ENCODE results near the gene KRTAP15-1. TPM values are rescaled to one million over a fixed set of nuclear protein-coding genes. Genes with fewer than 3 reads are reported as not detected.
A peak's percentile ranks its signal among the peaks of the same experiment; 100 is the strongest.

The KRTAP15-1 gene
- total and polyA plus RNA-seq, 8 donors = not detected

GRCh38 chr21:30478004-30478403, 37.9 kb downstream of the KRTAP15-1 start:
- WGBS, 5 donors = 13 to 22% (median 15%) methylated on average over 3 of the region's 3 CpGs
- Histone ChIP-seq H3K4me1 (no peaks in the 10 kb centered on the region), H3K27me3 (no peaks in the 10 kb centered on the region), H3K9me3 (peaks cover 0 to 5% (median 0%) of the 10 kb centered on the region in 4 donors), H3K36me3 (no peaks in the 10 kb centered on the region), H3K27ac (no peak overlapping the region), H3K4me3 (no peak overlapping the region)
- DNase-seq = peak in 1 of 2 donors; percentile 4
- TF ChIP-seq POLR2AphosphoS5 (IDR thresholded peaks at IDR 0.05) (no peak), EP300 (IDR thresholded peaks at IDR 0.05) (no peak), POLR2A (IDR thresholded peaks at IDR 0.05) (no peak), CTCF (IDR thresholded peaks at IDR 0.05) (no peak)
- intact Hi-C loops (cut with DNase I; ENCODE audit: low total_unique reads) = no loop called here

DNA sequence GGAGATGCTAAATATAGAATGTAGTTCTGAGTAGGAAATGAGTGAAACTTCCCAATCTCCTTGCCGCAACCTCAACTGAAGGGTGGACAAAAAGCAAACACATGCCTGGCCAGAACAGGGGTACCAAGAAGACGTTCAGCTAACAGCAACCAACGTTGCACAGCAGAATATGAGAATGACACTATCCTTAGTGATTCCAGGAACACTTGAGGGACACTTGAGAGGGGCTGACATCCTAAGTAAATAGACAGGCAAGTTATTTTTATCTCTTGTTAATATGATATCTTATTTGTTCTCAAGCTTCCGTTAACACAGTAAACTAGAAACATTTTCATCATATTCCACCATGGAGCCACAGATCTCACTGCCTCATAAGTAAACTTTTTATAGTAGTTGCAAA, 39.2 kb downstream of the KRTAP15-1 start:
- no peaks in the 10 kb centered on the region for H3K27me3 ChIP-seq
- H3K4me3 ChIP-seq = no peak overlapping the region
- TF ChIP-seq POLR2AphosphoS5 (IDR thresholded peaks at IDR 0.05) = no peak
- TF ChIP-seq POLR2A (IDR thresholded peaks at IDR 0.05) = no peak
- no peak for TF ChIP-seq EP300 (IDR thresholded peaks at IDR 0.05)
- no peak for TF ChIP-seq CTCF (IDR thresholded peaks at IDR 0.05)
- no peak for DNase-seq
- intact Hi-C loops (cut with DNase I; ENCODE audit: low total_unique reads) = no loop called here
- WGBS, 5 donors = 63 to 72% (median 69%) methylated on average over 4 of the region's 4 CpGs
- no peaks in the 10 kb centered on the region for H3K4me1 ChIP-seq
- no peak overlapping the region for H3K27ac ChIP-seq
- H3K36me3 ChIP-seq = no peaks in the 10 kb centered on the region
- H3K9me3 ChIP-seq = peaks cover 0 to 4% (median 0%) of the 10 kb centered on the region in 4 donors

DNA sequence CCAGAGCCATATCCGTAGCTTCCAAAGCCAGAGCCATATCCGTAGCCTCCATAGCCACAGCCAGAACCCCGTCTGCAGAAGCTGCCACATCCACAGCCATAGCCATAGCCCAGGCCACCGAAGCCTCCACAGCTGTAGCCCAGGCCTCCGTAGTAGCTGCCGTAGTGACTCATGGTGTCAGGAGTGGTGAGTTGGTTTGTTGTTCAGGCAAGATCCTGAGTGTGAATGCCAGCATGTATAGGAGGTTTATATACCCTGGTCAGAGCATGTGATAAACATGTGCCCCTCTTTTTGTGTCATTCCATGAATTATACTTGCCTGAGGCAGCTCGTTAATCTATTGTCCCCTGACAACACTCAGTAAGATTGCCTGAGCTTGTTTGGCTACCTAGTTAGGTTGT, 40.1 kb downstream of the KRTAP15-1 start, which contains the start of gene KRTAP19-1:
TSS of gene KRTAP19-1 (minus strand) at position 223 of the 400 bp plus-strand sequence. CDS start at position 173, 50 bp downstream.
- intact Hi-C loops (cut with DNase I; ENCODE audit: low total_unique reads) = no loop called here
- no peak for DNase-seq
- no peak within 1 kb of the TSS for H3K27ac ChIP-seq

GRCh38 chr21:30482130-30482529, 42.1 kb downstream of the KRTAP15-1 start:
- Histone ChIP-seq H3K4me1 (no peaks in the 10 kb centered on the region), H3K27me3 (no peaks in the 10 kb centered on the region), H3K9me3 (peaks cover 0 to 19% (median 14%) of the 10 kb centered on the region in 4 donors), H3K4me3 (no peak overlapping the region), H3K27ac (no peak overlapping the region), H3K36me3 (no peaks in the 10 kb centered on the region)
- TF ChIP-seq EP300 (IDR thresholded peaks at IDR 0.05) = no peak
- no peak for TF ChIP-seq CTCF (IDR thresholded peaks at IDR 0.05)
- no peak for TF ChIP-seq POLR2A (IDR thresholded peaks at IDR 0.05)
- TF ChIP-seq POLR2AphosphoS5 (IDR thresholded peaks at IDR 0.05) = no peak
- intact Hi-C loops (cut with DNase I; ENCODE audit: low total_unique reads) = no loop called here
- WGBS, 5 donors = 68 to 77% (median 72%) methylated on average over 2 of the region's 2 CpGs
- no peak for DNase-seq

More for the DNA sequence above, 40.1 kb downstream of the KRTAP15-1 start, which contains the start of gene KRTAP19-1:
- Histone ChIP-seq H3K36me3 (no peaks in the 10 kb centered on the region), H3K4me1 (no peaks in the 10 kb centered on the region), H3K4me3 (no peak within 1 kb of the TSS), H3K27me3 (no peaks in the 10 kb centered on the region), H3K9me3 (peaks cover 0 to under 1% (median 0%) of the 10 kb centered on the region in 4 donors)
- no peak for TF ChIP-seq POLR2A (IDR thresholded peaks at IDR 0.05)
- TF ChIP-seq CTCF (IDR thresholded peaks at IDR 0.05) = no peak
- no peak for TF ChIP-seq EP300 (IDR thresholded peaks at IDR 0.05)
- TF ChIP-seq POLR2AphosphoS5 (IDR thresholded peaks at IDR 0.05) = no peak
- 59 to 90% (median 85%) methylated on average over 1 to 7 of the region's 7 CpGs for WGBS, 5 donors

All from stomach (tissue), 9 donors.